ENCODE results near the gene PRRG1.
"Not testable (repeated sequence)": the region's sequence is repeated elsewhere in the genome, so short reads cannot be mapped to it uniquely, and the experiment has no call there.

Gene PRRG1

DNA sequence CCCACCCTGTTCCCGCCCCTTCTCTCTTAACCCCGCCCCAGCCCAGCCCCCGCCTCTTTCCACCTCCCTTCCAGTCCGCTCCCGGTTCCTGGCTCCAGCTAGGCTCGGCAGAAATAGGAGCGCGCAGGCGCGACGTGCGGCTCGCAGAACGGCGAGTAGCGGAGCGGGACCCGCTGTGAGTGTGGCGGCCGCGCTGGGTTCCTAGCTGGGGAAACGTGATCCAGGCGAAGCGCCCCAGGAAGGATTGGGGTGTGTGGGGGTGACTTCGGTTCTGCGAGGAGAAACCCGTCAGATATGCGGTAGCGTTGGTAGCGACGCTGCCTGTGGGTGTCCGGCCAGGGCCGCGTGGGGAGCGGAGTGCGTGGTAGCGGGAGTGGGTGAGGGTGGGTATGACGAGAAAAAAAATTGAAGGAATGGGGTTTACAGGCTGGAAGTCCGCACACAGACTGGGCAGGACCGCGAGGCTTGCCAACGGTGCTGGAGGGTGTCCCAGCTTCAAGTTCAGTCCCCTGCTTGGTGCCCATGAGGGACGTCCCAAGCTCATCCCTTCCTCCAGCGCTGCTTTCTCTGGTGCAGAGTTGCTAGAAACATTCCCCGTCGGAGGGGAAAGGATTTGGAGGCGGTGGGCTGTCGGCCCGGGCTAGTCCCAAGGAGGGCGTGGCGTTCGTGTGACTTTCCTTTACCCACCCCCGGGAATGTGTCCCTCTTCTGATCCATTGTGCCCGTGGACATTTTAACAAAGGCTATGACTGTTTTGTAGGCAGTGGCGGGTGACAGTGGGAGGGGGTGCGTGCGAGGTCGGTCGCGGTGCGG, at the start of gene PRRG1:
TSS of gene PRRG1 (plus strand) at position 144 of the 813 bp plus-strand sequence. CDS start 56,886 bp downstream, outside the sequence.
- DNase-seq (ENCODE audit: low read depth) = no peak

DNA sequence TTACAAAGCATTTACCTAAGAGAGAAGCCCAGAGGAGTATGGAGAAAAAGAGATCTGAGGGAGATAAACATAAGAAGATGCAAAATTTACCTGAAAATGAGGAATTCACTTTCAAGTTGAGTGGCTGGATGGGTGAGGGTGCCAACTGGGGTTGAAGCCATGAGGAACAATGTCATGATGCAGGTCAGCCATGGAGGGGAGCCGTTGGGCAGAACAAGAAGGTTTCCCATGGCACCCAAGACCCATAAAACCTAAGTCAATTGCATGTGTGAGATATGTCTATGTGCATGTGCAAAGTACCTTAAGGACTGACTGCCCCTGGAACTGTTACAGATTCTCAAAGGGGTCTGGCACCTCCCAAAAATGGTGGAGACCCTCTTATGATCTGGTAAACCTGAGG, 46.6 kb upstream of the PRRG1 start:
- DNase-seq (ENCODE audit: low read depth) = no peak

DNA sequence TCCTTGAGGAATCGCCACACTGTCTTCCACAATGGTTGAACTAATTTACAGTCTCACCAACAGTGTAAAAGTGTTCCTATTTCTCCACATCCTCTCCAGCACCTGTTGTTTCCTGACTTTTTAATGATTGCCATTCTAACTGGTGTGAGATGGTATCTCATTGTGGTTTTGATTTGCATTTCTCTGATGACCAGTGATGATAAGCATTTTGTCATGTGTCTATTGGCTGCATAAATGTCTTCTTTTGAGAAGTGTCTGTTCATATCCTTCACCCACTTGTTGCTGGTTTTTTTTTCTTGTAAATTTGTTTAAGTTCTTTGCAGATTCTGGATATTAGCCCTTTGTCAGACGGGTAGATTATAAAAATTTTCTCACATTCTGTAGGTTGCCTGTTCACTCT, 43.9 kb upstream of the PRRG1 start:
- DNase-seq (ENCODE audit: low read depth) = not testable (repeated sequence)

DNA sequence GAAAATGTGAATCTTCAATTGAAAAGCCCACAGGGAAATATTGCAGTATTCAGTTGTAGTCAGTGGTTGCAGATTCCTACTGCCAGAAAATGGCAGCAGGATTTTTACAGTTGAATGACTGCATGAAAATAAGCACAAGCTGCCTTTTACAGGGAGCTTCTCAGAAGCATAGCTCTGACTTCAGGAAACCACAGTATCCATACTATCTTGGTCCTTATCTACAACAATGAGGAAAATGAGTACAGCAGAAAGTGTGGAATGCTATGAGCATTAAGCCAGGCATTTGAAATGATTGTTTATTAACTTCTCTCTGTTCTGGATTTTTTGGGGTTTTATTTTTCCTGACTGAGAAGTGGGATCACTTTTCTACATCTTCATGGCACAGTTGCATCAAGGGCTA, 34.6 kb upstream of the PRRG1 start:
- no peak for DNase-seq (ENCODE audit: low read depth)

DNA sequence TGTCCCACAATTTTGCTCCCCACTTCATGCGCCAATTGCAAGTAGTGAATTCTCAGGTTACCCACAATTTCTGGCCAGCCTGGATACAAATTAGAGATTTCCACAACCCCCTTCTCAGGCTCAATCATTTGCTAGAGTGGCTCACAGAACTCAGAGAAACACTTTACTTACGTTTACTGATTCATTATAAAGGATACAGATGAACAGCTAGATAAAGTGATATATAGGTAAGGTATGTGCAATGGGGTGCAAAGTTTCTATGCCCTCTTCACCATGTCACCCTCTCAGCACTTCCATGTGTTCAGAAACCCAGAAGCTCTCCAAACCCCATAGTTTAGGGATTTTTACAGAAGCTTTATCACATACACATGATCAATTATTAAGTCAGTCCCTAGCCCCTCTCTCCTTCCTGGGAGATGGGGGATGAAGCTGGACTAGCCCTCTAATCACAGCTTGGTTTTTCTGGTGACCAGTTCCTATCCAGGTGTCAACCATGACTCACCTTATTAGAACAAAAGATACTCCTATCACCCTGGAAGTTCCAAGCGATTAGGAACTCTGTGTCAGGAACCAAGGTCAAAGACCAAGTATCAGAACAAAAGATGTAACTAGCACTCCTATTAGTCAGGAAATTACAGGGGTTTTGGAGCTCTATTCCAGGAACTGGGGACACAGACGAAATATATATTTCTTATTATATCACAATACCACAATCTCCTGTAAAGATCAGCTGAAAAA, 33.5 kb upstream of the PRRG1 start:
- DNase-seq (ENCODE audit: low read depth) = no peak

GRCh38 chrX:37320541-37321203, 28.5 kb upstream of the PRRG1 start:
- DNase-seq (ENCODE audit: low read depth) = no peak

DNA sequence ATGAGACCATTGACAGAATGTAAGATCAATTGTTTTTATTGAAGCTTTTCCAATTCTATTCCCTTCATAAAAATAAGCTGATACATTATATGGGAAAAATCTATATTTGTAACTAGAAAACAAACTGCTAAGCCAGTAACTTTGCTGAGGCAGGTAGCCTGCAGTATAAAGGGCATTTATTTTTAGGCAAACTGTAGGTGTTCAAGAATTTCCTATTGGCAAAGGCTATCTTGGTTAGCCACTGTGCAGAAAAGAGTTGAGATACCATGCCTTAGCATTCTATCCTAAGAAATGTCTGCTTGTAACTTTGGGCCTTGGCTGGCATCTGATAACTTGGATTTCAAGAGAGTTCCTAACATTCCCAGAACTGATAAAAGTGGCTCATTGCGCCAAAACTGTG, 18.5 kb upstream of the PRRG1 start:
- no peak for DNase-seq (ENCODE audit: low read depth)

GRCh38 chrX:37331546-37331945, 17.6 kb upstream of the PRRG1 start:
- no peak for DNase-seq (ENCODE audit: low read depth)

- no peak for DNase-seq (ENCODE audit: low read depth)
Measured at GRCh38 chrX:37332055-37332454, 17.1 kb upstream of the PRRG1 start.

GRCh38 chrX:37332987-37333658, 16.0 kb upstream of the PRRG1 start:
- DNase-seq (ENCODE audit: low read depth) = no peak

DNA sequence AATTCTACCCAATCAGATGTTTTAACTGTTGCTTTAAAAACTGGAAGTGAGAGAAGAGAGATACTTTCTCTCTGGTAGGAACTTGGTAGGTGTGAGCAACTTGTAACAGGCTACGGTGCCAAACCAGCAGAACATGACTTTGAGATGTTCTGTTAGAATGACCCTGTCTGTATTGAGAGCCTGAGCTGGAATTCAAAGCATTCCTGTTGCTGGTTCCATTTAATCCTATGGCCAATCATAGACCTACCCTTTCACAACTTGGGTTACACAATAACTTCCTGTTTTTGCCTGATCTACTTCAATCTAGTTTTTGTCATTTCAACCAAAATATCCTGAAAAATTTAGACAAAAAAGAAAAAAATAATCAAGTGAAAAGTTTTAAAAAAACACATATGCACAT, 1.7 kb upstream of the PRRG1 start:
- no peak for DNase-seq (ENCODE audit: low read depth)

DNA sequence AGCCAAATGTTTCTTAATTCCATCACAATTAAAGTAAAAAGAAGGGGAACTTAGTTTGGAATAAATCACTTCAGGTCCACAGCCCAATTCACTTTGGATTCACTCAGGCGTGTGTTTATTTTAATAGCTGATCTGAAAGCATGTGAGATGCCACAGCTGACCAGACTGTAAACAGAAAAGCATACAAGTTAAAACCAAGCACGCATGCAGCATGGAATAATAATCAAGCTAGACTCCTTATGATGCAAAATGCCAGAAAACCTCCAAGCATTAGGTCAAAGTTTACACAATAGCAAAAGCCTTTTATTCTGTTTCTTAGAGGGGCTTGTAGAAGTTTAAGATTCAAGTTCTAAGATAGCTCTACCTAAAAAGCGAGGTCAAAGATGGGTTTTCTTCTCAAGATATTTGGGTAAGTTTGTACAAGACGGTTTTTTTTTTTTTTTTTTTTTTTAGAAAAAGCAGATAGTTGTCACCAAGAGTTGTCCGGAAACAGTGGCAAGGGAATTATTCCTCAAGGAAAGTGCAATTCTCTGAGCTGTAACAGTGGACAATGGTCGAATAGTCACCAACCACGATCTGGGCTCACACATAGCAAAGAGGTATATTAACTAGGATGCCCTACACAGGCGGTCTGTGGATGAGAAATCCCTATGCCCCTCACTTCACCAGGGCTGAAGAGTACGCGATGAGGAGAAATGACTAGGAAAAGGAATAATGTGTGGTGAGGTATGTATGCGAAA, 763 bp upstream of the PRRG1 start:
- DNase-seq (ENCODE audit: low read depth) = no peak

DNA sequence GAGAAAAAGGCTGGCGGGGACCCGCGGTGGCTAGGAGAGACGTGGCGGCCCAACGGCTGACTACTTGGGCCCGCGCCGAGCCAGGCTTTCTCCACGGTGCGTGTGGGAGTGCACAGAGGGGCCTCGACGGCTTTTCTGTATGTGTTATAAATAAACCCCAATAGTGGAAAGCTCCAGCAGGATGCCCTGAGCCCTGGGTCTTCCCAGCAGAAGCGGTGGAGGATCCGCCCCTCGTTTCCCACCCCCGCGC, 268 bp upstream of the PRRG1 start:
- DNase-seq (ENCODE audit: low read depth) = no peak

DNA sequence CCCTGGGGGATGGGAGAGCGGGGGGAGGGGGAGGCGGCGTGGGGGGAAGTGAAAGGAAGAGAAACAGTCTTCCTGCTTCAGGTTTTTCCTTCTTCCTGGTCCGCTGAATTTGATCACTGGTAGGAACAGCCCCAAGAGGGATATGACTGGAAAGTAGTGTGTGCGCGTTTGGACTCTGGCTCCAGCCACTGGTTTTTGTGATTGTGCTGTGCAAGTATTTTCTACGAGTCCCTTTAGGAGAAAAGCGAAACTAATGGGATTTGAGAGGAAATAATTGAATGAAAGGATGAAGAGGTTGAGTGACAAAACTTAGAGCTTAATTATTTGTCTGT, 836 bp downstream of the PRRG1 start:
- no peak for DNase-seq (ENCODE audit: low read depth)

DNA sequence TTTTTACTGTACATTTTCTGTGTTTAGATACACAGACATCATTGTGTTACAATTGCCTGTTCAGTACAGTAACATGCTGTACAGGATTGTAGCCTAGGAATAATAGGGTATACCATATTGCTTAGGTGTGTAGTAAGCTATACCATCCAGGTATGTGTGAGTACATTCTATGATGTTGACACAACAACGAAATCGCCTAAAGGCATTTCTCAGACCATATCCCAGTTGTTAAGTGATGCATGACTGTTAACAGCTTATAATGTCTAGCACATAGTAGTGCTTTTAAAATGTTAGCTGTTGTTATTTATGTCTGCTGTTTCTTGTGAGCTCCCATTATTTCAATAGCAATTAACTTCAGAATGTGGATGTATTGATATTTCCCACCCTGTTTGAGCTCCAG, 4.5 kb downstream of the PRRG1 start:
- DNase-seq (ENCODE audit: low read depth) = no peak

DNA sequence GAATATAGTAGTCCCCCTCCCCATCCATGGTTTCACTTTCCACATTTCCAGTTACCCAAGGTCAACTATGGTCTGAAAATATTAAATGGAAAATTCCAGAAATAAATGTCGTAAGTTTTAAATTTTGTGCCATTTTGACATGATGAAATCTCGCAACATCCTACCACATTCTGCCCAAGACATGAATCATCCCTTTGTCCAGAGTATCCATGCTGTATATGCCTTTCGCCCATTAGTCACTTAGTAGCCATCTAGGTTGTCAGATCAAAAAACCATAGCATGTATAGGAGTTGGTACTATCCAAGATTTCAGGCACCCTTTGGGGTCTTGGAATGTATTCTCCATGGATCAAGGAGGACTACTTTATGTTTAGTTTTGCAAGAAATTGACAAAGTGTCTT, 8.3 kb downstream of the PRRG1 start:
- no peak for DNase-seq (ENCODE audit: low read depth)

DNA sequence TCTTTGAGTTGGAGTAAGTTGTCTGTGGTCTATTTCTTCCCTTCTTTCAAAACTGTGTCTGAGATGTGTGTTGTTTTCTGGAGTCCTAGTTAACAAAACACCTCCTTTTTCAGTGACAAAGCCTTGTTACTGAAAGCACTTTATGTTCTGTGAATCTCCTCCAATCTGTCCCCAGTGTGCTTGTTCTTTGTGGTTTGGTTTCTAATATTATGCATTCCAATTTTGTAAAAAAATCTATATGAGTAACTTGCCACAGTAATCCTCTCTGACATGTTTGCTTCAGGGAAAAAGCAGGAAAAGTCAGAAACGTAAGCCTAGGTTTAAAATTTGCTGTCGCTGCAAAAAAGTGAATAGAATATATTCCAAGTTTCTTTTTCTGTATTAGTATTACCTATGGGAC, 12.4 kb downstream of the PRRG1 start:
- DNase-seq (ENCODE audit: low read depth) = no peak

DNA sequence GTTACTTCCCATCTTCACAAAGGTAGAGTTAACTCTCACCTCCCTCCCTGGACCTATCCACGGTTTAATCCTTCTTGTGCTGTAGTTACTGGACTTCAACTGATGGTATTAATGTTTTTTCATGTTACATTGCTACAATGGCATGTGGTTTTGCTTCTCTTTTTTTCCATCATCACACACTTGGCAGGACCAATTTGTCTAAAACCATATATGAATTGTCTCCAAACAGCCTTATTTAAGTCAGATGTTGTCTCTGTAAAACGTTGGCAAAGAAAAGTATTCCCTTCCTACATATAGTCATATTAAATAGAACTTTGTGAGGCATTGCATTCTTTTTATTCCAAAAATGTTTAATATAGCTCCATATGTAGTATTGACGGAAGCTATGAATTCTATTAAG, 15.5 kb downstream of the PRRG1 start:
- DNase-seq (ENCODE audit: low read depth) = no peak

DNA sequence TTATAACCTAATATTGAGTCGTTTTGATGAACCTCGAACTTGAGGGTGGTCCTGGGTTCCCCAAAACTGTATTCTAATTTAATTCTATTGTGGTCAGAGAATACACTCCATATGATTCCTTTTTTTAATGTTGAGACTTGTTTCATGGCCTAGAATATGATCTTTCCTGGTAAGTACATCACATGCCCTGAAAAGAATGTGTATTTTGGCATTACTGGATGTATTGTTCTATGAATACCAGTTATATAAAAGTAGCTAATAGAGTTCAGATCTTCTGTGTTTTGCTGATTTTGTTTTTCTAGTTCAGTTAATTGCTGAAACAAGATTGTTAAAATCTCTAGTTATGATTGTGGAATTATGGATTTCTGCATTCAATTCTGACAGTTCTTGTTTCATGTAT, 18.8 kb downstream of the PRRG1 start:
- no peak for DNase-seq (ENCODE audit: low read depth)

DNA sequence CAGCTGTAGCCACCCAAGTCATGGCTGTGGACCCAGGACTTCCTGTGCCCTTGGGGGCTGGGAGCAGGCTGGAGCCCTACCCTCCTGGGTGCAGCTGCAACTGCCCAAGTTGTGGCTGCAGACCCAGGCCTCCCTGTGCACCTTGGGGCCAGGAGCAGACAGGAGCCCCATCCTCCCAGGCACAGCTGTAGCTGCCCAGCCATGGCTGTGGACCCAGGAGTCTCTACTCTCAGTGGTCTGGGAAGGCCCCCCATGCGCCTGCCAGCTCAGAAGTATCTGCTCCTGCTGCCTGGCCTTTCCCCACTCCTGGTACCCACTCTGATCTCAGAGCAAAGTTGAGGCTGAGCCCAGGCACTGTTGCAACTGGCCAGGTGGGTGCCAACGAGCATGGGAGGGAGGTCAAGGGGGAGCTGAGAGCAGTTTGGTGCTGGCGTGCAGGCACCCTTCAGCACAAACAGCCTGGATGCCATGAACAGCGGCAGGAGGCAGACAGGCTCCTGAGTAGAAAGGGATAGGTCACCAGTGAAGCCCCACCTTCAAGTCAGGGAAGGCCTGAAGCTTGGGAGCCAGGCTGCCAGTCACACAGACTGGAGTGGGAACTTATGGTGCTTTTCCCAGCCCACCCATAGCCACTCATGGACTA, 21.5 kb downstream of the PRRG1 start:
- DNase-seq (ENCODE audit: low read depth) = no peak

- DNase-seq (ENCODE audit: low read depth) = no peak
Measured at GRCh38 chrX:37371578-37371991, 22.4 kb downstream of the PRRG1 start.

GRCh38 chrX:37378404-37378803, 29.2 kb downstream of the PRRG1 start:
- DNase-seq (ENCODE audit: low read depth) = no peak
